Superior temporal gyrus (tissue), 1 donor: Measurements from ENCODE around the gene GPHA2.

ENCODE experiments used
- DNase-seq: peaks from one replicate; pipeline ENCODE4 v3.0.0-alpha.2; 2016; ENCODE audit errors: extremely low spot score

The GPHA2 gene

DNA sequence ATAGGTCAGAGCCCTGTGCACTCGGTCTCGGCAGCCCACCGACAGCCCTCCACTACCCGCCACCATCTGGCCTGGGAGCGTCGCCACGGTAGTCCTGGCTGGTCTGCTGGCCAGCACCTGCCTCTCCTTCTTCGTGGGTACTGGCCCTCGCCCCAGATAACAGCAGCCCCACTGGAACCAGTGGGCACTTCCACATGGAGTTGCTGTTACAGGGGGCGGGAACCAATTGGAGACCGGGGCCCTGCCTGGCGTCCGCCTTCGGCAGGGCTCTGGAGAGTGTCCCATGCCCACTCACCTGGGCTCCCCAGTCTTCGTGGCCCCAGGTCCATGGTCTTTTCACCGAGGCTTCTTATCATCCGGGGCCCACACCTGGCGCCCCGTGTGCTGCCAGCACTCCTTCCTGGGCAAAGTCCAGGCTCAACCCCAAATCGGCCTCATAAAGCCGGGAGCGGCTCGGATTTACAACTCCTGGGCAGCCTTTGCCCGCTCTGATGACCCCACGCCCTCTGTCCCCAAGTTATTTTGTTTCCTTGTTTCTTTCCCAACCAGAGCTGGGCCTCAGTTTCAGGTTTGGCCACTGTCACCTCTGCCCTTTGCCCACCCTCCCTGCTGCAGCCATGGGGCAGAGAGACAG is 44.4 kb downstream of the GPHA2 start:
- DNase-seq, result no peak

- DNase-seq, result no peak
Measured at GRCh38 chr11:64890522-64890939, 45.2 kb downstream of the GPHA2 start.

GRCh38 chr11:64888729-64889511 is 46.8 kb downstream of the GPHA2 start:
- no peak for DNase-seq

GRCh38 chr11:64888406-64888728 is 47.3 kb downstream of the GPHA2 start:
- DNase-seq, result no peak

DNA sequence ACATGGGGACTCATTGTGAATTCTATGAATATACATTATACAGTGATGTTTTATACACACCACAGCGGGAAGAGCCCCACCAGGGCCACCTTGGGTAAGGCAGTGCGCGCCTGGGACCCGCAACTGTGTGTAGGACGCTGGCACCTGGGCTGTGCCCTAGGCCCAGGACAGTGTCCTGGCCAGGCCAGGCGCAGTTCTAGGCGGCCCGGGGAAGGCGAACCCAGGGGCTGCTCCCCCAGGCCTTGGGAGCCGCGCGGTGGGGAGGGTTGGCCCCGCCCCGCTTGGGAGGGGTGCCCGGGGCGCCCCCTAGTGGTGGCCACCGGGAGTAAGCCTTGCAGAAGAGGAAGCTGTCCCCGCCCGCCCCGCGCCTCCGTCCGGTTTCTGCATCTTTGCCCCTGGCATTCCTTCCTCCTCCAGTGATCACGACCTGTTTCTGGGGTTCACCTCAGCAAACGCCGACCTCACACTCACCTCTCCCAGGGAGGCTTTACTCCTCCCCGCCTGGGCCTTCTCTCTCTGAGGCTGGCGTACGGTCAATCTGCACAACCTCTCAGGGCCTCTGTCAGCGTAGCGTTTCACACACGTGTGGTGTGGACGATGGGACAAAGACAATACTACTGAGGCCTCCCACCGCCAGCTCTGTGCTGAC is 47.8 kb downstream of the GPHA2 start:
- peak; percentile 75 for DNase-seq

GRCh38 chr11:64887234-64887756 is 48.4 kb downstream of the GPHA2 start:
- DNase-seq, result no peak

DNA sequence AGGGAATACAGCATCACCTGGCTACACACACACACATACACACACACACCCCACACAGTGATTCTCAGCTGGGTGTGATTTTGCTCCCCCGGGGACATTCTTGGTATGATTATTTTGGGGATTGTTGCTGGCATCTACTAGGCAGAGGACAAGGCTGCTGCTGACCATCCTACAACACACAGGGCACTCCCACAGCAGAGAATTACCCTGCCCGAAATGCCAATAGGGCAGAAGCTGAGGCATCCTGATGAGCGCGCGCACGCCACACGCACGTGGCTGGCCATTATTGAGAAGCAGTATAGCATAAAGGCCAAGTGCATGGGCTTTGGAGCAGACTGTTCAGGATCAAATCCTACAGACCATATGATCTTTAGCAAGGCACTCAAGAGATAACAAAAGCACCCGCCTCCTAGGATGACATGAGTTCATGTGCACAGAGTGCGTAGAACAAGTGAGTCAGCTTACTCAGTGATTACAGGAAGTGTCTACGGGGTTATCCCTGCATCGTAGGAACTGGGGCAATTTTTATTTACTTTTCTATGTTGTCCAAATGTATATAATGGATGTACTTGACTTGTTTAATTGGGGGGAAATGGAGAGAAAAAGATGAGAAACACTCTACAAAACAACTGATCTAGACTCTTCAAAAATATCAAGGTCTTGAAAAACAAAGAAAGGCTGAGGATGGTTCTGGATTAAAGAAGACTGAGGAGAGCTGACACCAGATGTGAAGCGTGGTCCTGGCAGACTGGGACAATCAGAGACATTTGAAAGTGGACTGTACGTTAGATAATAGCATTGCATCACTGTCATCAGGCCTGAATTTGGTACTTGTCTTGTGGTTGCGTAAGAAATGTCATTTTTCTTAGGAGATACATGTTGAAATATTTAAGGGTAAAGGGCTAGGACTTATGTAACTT is 50.1 kb downstream of the GPHA2 start:
- DNase-seq, result no peak
